A549 (cell line): ENCODE measurements around the gene RHD.

Experiments
- CEBPB ChIP-seq, 2 experiments: fragments of >200 bp in 1 of 2; sonication (Bioruptor Twin) in 1 of 2; formaldehyde crosslinking in 1 of 2; IDR thresholded peaks; 2 replicates each; pipeline ENCODE4 v1.6.1; 2012 to 2016
- EP300 ChIP-seq, 2 experiments: fragments of >200 bp; sonication (Bioruptor Twin); formaldehyde crosslinking; IDR thresholded peaks; 2 replicates in 1 of 2; 3 replicates in 1 of 2; pipeline ENCODE4 v1.6.1; 2016 to 2017
- HOXA7 ChIP-seq: fragments of 250-450 bp; sonication (Bioruptor Pico); IDR thresholded peaks from 2 replicates; pipeline ENCODE4 v1.5.0; 2020; ENCODE audit warnings: mild to moderate bottlenecking, moderate library complexity
- JUN ChIP-seq, 2 experiments: fragments of >200 bp; sonication (Bioruptor Twin); formaldehyde crosslinking; IDR thresholded peaks; 2 replicates in 1 of 2; 3 replicates in 1 of 2; pipeline ENCODE4 v1.6.1; 2016 to 2017
- KDM5A ChIP-seq: fragments of 200-600 bp; sonication (generic); IDR thresholded peaks from 2 replicates; pipeline ENCODE4 v1.6.1; 2016; ENCODE audit warnings: antibody characterized with exemption, mild to moderate bottlenecking
- MAX ChIP-seq: IDR thresholded peaks from 2 replicates; pipeline ENCODE4 v1.6.1; 2012
- RCOR1 ChIP-seq: fragments of 150-350 bp; IDR thresholded peaks from 2 replicates; pipeline ENCODE4 v1.6.1; 2014; ENCODE audit warnings: antibody characterized with exemption, low read length, low read depth
- ZFP36 ChIP-seq: fragments of 450-650 bp; IDR thresholded peaks from 2 replicates; pipeline ENCODE4 v1.6.1; 2014; ENCODE audit warnings: borderline replicate concordance; ENCODE audit not compliant: partially characterized antibody
- TF ChIP-seq, protein P1 (sequence below): fragments of >200 bp; sonication (Bioruptor Twin); formaldehyde crosslinking; IDR thresholded peaks from 3 replicates; pipeline ENCODE4 v1.5.1; 2016
- TF ChIP-seq, protein P2 (sequence below): fragments of 450-650 bp; IDR thresholded peaks from 2 replicates; pipeline ENCODE4 v1.6.1; 2014; ENCODE audit warnings: antibody characterized with exemption

DNA sequence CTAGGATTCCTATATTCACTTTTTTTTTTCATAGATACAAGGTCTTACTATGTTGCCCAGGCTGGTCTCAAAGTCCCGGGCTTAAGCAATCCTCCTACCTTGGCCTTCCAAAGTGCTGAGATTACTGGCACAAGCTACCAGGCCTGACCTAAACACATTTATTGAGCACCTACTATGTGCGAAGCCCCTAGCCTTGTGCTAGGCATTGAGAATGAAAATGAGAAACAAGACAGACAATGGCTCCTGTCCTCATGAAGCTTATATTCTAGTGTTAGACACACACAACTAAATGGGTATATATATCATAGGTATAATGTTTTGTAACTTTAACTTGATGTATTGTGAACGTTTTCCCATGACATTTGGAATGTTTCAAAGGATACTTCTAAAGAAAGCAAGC is 77.3 kb downstream of the RHD start:
- TF ChIP-seq RCOR1 (no peak), KDM5A (no peak), JUN (IDR thresholded peaks at IDR 0.05) (no peak), ZFP36 (no peak), CEBPB (IDR thresholded peaks at IDR 0.05) (no peak), HOXA7 (CRISPR knock-in tag) (no peak), MAX (no peak), EP300 (IDR thresholded peaks at IDR 0.05) (no peak)
- TF ChIP-seq, protein P1, sequence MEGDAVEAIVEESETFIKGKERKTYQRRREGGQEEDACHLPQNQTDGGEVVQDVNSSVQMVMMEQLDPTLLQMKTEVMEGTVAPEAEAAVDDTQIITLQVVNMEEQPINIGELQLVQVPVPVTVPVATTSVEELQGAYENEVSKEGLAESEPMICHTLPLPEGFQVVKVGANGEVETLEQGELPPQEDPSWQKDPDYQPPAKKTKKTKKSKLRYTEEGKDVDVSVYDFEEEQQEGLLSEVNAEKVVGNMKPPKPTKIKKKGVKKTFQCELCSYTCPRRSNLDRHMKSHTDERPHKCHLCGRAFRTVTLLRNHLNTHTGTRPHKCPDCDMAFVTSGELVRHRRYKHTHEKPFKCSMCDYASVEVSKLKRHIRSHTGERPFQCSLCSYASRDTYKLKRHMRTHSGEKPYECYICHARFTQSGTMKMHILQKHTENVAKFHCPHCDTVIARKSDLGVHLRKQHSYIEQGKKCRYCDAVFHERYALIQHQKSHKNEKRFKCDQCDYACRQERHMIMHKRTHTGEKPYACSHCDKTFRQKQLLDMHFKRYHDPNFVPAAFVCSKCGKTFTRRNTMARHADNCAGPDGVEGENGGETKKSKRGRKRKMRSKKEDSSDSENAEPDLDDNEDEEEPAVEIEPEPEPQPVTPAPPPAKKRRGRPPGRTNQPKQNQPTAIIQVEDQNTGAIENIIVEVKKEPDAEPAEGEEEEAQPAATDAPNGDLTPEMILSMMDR = no peak
- TF ChIP-seq, protein P2, sequence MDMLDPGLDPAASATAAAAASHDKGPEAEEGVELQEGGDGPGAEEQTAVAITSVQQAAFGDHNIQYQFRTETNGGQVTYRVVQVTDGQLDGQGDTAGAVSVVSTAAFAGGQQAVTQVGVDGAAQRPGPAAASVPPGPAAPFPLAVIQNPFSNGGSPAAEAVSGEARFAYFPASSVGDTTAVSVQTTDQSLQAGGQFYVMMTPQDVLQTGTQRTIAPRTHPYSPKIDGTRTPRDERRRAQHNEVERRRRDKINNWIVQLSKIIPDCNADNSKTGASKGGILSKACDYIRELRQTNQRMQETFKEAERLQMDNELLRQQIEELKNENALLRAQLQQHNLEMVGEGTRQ = no peak
